ENCODE data around the gene ATP10A. TPM values are rescaled to one million over a fixed set of nuclear protein-coding genes. Genes with fewer than 3 reads are reported as not detected.
A peak's percentile ranks its signal among the peaks of the same experiment; 100 is the strongest.

Gene ATP10A
- total RNA-seq, 3 donors from 2014 or later: 6.4 to 17.4 (median 7.2) TPM

DNA sequence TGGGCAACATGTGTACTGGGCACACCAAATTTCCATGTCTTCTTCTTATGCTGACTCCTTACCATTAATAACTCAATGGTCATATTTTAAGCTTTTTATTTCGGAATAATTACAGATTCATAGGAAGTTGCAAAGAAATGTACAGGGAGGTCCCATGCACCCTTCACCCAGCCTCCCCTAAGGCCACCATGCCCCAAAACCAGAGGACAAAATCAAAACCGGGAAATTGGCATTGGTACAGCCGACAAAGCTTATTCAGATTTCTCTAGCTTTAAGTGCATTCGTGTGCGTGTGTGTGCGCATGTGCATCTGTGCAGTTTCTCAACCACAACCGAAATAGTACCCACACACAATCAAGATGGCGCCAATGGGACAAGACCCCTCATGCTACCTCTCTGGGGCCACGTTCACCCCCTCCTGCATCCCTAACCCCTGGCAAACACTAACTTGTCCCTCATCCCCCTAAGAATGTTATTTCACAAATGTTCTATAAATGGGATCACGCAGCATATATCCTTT lies 23.4 kb downstream of the ATP10A start:
- TF ChIP-seq, protein P1, sequence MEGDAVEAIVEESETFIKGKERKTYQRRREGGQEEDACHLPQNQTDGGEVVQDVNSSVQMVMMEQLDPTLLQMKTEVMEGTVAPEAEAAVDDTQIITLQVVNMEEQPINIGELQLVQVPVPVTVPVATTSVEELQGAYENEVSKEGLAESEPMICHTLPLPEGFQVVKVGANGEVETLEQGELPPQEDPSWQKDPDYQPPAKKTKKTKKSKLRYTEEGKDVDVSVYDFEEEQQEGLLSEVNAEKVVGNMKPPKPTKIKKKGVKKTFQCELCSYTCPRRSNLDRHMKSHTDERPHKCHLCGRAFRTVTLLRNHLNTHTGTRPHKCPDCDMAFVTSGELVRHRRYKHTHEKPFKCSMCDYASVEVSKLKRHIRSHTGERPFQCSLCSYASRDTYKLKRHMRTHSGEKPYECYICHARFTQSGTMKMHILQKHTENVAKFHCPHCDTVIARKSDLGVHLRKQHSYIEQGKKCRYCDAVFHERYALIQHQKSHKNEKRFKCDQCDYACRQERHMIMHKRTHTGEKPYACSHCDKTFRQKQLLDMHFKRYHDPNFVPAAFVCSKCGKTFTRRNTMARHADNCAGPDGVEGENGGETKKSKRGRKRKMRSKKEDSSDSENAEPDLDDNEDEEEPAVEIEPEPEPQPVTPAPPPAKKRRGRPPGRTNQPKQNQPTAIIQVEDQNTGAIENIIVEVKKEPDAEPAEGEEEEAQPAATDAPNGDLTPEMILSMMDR (IDR thresholded peaks at IDR 0.05): no peak
- no peak for TF ChIP-seq POLR2AphosphoS5 (IDR thresholded peaks at IDR 0.05)
- TF ChIP-seq POLR2A (IDR thresholded peaks at IDR 0.05): no peak
- H3K9me3 ChIP-seq: no peaks in the 10 kb centered on the region
- DNase-seq (ENCODE audit: low spot score in 2 of 2): no peak
- no peak overlapping the region for H3K27ac ChIP-seq
- H3K36me3 ChIP-seq: no peaks in the 10 kb centered on the region
- intact Hi-C loops (cut with DNase I; ENCODE audit: low total_unique reads): no loop called here
- H3K4me1 ChIP-seq: no peaks in the 10 kb centered on the region
- no peaks in the 10 kb centered on the region for H3K27me3 ChIP-seq
- H3K4me3 ChIP-seq: no peak overlapping the region

DNA sequence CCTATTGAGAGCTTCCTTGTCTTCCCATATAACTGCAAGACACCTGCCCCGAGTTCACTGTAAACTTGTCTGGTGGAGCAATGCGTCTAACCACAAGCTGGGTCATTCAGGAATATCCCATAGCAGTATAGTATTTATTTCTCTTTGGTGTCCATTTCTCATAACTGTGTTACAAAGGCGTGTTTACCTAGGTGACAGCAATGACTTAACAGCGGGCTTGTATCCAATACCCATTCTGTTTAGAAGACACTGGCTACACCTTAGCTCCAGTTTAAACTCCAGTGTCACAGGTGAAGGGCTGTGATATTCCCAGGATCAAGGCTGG lies 24.3 kb downstream of the ATP10A start:
- H3K4me1 ChIP-seq: no peaks in the 10 kb centered on the region
- no peaks in the 10 kb centered on the region for H3K36me3 ChIP-seq
- intact Hi-C loops (cut with DNase I; ENCODE audit: low total_unique reads): no loop called here
- no peaks in the 10 kb centered on the region for H3K9me3 ChIP-seq
- H3K27ac ChIP-seq: peak overlapping the region in 1 of 2 donors; percentile 43
- H3K27me3 ChIP-seq: no peaks in the 10 kb centered on the region
- H3K4me3 ChIP-seq: no peak overlapping the region
- TF ChIP-seq, protein P1 (IDR thresholded peaks at IDR 0.05): no peak
- TF ChIP-seq POLR2AphosphoS5 (IDR thresholded peaks at IDR 0.05): no peak
- no peak for TF ChIP-seq POLR2A (IDR thresholded peaks at IDR 0.05)
- DNase-seq (ENCODE audit: low spot score in 2 of 2): no peak

DNA sequence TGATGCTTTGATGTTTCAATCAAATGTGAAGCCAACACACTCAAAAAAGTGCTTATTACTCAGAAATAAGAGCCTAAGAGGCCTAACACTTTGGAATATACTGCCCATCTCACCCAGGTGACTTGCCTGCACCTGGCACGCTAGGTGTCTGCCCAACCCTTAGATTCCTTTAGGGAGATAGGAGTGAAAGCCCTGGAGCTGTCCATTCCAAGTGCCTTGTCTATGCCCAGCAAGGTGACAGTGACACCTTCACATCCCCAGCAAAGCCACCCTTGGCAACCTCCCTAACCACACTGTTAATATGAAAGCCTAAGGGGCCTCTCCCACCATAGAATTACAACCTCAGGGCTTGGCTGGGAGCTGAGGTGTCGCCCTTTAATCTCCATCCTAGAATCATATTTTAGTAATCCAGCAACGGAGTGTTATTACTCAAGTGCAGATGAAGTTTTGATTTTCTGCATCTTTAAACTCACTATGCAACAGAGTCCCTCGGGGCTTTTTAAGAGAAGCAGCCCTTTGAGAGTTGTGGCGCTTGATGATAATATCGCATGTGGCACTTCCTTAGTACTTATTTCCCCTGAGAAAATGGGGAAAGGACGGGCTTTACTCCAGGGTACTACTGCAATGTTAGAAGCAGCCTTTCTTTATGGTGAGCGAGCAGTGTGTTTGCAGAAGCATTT lies 24.8 kb downstream of the ATP10A start:
- Histone ChIP-seq H3K27me3 (no peaks in the 10 kb centered on the region), H3K9me3 (no peaks in the 10 kb centered on the region), H3K4me3 (no peak overlapping the region), H3K36me3 (no peaks in the 10 kb centered on the region), H3K27ac (peak overlapping the region in 1 of 2 donors; percentile 43), H3K4me1 (no peaks in the 10 kb centered on the region)
- DNase-seq (ENCODE audit: low spot score in 2 of 2): no peak
- intact Hi-C loops (cut with DNase I; ENCODE audit: low total_unique reads): no loop called here
- no peak for TF ChIP-seq POLR2AphosphoS5 (IDR thresholded peaks at IDR 0.05)
- TF ChIP-seq POLR2A (IDR thresholded peaks at IDR 0.05): no peak
- TF ChIP-seq, protein P1 (IDR thresholded peaks at IDR 0.05): no peak

DNA sequence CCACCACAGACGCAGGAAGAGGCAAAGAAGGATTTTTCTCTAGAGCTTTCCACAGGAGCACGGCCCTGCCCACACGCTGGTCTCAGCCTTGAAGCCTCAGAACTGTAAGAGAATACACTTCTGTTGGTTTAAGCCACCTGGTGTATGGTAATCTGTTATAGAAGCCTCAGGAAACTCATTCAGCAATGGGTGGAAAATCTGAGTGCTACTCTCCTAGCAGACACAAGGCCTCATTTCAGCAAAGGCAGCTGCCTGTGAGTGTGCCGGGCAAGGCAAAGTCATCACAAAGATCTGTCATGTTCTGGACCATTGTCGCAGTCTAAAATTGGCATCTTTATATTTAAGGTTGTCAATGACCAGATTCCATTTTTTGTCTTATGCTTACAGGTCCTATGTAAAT lies 31.0 kb downstream of the ATP10A start:
- no peaks in the 10 kb centered on the region for H3K9me3 ChIP-seq
- intact Hi-C loops (cut with DNase I; ENCODE audit: low total_unique reads): no loop called here
- no peaks in the 10 kb centered on the region for H3K27me3 ChIP-seq
- no peak overlapping the region for H3K27ac ChIP-seq
- H3K4me3 ChIP-seq: no peak overlapping the region
- no peaks in the 10 kb centered on the region for H3K4me1 ChIP-seq
- TF ChIP-seq, protein P1 (IDR thresholded peaks at IDR 0.05): no peak
- TF ChIP-seq POLR2AphosphoS5 (IDR thresholded peaks at IDR 0.05): no peak
- no peak for TF ChIP-seq POLR2A (IDR thresholded peaks at IDR 0.05)
- no peak for DNase-seq (ENCODE audit: low spot score in 2 of 2)
- no peaks in the 10 kb centered on the region for H3K36me3 ChIP-seq

DNA sequence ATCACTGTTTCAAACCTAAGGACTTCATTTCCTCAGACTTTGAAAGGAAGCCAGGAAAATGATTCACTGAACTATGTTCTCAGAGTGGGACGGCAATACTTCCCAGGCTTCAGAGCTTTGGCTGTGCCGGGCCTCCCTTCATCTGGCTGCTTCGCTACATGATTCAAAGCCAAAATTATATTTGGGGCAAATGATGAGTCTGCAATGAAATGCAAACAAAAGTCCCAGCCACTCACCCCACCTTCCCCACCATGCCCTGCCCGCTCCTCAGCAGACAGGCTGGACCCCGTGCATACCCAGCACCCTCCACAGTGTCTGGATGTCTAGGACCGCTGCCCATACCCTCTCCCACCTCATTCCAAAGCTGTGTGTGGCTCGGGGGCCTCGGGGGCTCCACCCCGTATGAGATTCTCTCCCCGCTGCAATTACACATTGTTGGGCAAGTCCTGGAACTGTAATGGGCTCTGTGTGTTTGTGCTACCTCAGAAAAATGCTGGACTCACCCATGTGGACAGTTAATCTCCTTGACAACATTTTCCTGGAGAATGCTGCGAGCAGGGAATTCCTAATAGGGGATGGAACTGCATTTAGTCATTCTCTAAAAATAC lies 32.2 kb downstream of the ATP10A start:
- H3K27ac ChIP-seq: peak overlapping the region; percentile 58 to 80
- H3K4me3 ChIP-seq: peak overlapping the region in 2 of 3 donors; percentile 16 to 47
- TF ChIP-seq, protein P1 (IDR thresholded peaks at IDR 0.05): no peak
- TF ChIP-seq POLR2AphosphoS5 (IDR thresholded peaks at IDR 0.05): peak in 2 of 3 donors; percentile 34 to 57
- no peaks in the 10 kb centered on the region for H3K27me3 ChIP-seq
- no peaks in the 10 kb centered on the region for H3K9me3 ChIP-seq
- intact Hi-C loops (cut with DNase I; ENCODE audit: low total_unique reads): no loop called here
- DNase-seq (ENCODE audit: low spot score in 2 of 2): peak in 1 of 2 donors; percentile 25
- no peaks in the 10 kb centered on the region for H3K36me3 ChIP-seq
- H3K4me1 ChIP-seq: no peaks in the 10 kb centered on the region
